Vagina (tissue), 2 donors: ENCODE data around the gene RGS17. TPM values are rescaled to one million over a fixed set of nuclear protein-coding genes. Genes with fewer than 3 reads are reported as not detected.

Experiments used
- DNase-seq, 2 donors: peaks; one replicate each; pipeline ENCODE4 v3.0.0-alpha.2; 2017; ENCODE audit errors: extremely low spot score in 2 of 2
- H3K27ac ChIP-seq: fragments of 200-600 bp; sonication (generic); one replicate; pipeline ENCODE4 v1.5.1; 2019
- H3K27me3 ChIP-seq: fragments of 200-600 bp; sonication (generic); one replicate; pipeline ENCODE4 v1.5.1; 2019
- H3K36me3 ChIP-seq, 2 donors: fragments of 200-600 bp; sonication (generic); one replicate each; pipeline ENCODE4 v1.5.1; 2017 to 2019
- H3K4me1 ChIP-seq: fragments of 200-600 bp; sonication (generic); one replicate; pipeline ENCODE4 v1.5.1; 2019
- H3K4me3 ChIP-seq, 2 donors: fragments of 200-600 bp; sonication (generic); 1 replicate in 1 of 2; 2 replicates in 1 of 2; pipeline ENCODE4 v1.5.1; 2016 to 2019
- H3K9me3 ChIP-seq: fragments of 200-600 bp; sonication (generic); one replicate; pipeline ENCODE4 v1.5.1; 2019
- POLR2A ChIP-seq, 2 donors: fragments of 450-650 bp; IDR thresholded peaks; one replicate each; pipeline ENCODE4 v1.6.1; 2017; ENCODE audit warnings: antibody characterized with exemption in 2 of 2, mild to moderate bottlenecking in 2 of 2, moderate library complexity in 2 of 2
- POLR2AphosphoS5 ChIP-seq, 2 donors: sonication (generic); formaldehyde crosslinking; IDR thresholded peaks; one replicate each; pipeline ENCODE4 v1.9.0; 2017; ENCODE audit warnings: antibody characterized with exemption in 2 of 2, mild to moderate bottlenecking in 2 of 2, low read depth in 1 of 2; ENCODE audit not compliant: insufficient read depth in 1 of 2
- intact Hi-C: fragments of 100-400 bp; cut with DNase I; formaldehyde crosslinking; loops from one replicate; pipeline ENCODE4 v1.15.1; 2023
- total RNA-seq: library from RNA; depleted of rRNA; stranded (reverse); fragments of >200 nt; gene quantifications from one replicate; pipeline ENCODE4 v1.2.3, GENCODE V29; 2016
- TF ChIP-seq, protein P1 (sequence below), 3 experiments: fragments of 450-650 bp in 2 of 3; fragments of 200-600 bp in 1 of 3; sonication (generic) in 1 of 3; IDR thresholded peaks; one replicate each; pipeline ENCODE4 v1.5.1; 2017 to 2019; ENCODE audit warnings: antibody characterized with exemption in 3 of 3, mild to moderate bottlenecking in 2 of 3, moderate library complexity in 2 of 3

The RGS17 gene
- total RNA-seq, 1 donor from 2014 or later = 0.25 TPM

DNA sequence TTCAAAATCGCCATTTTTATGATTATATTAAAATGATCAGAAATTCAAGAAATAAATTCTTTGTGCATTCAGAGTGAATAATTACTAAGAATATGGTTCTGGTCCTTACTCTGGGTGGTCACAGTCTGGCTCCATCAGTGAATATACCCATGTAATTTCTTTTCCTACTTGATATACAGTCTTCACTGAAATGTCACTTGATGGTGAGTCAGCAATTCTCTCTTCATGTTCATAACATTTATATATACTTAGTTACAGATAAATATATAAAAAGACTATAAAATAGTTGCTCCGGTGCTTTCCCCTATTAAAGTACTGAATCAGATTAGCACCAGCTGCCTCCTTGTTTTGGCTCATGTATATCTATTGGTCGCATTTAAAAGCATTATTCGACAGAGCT lies 72.2 kb downstream of the RGS17 start:
- no peaks in the 10 kb centered on the region for H3K27me3 ChIP-seq
- no peak overlapping the region for H3K4me3 ChIP-seq
- TF ChIP-seq POLR2AphosphoS5 (IDR thresholded peaks at IDR 0.05; ENCODE audit: insufficient read depth in 1 of 2, low read depth in 1 of 2) (no peak), POLR2A (IDR thresholded peaks at IDR 0.05) (no peak)
- TF ChIP-seq, protein P1, sequence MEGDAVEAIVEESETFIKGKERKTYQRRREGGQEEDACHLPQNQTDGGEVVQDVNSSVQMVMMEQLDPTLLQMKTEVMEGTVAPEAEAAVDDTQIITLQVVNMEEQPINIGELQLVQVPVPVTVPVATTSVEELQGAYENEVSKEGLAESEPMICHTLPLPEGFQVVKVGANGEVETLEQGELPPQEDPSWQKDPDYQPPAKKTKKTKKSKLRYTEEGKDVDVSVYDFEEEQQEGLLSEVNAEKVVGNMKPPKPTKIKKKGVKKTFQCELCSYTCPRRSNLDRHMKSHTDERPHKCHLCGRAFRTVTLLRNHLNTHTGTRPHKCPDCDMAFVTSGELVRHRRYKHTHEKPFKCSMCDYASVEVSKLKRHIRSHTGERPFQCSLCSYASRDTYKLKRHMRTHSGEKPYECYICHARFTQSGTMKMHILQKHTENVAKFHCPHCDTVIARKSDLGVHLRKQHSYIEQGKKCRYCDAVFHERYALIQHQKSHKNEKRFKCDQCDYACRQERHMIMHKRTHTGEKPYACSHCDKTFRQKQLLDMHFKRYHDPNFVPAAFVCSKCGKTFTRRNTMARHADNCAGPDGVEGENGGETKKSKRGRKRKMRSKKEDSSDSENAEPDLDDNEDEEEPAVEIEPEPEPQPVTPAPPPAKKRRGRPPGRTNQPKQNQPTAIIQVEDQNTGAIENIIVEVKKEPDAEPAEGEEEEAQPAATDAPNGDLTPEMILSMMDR (IDR thresholded peaks at IDR 0.05) = no peak
- no peak overlapping the region for H3K27ac ChIP-seq
- H3K36me3 ChIP-seq = no peaks in the 10 kb centered on the region
- DNase-seq = no peak
- intact Hi-C loops = no loop called here
- no peaks in the 10 kb centered on the region for H3K9me3 ChIP-seq
- H3K4me1 ChIP-seq = no peaks in the 10 kb centered on the region

DNA sequence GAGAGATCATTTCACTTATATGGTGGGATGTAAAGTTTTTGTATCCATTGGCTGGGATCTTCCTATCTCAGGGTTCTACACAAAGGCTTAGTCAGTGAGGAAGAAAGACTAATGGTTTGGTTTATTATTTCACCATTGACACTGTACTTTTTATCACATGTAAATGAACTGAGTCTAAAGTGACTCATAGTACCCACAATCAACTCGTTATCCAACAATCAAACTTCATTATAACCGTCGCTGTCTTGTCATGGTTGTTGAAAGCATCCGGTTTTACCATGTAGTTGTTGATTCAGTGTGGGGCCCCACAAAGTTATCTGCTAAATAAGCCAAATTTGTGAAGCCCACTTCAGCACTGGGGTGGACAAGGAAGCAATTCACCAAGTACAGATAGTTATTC lies 72.8 kb downstream of the RGS17 start:
- TF ChIP-seq POLR2A (IDR thresholded peaks at IDR 0.05) = no peak
- TF ChIP-seq, protein P1 (IDR thresholded peaks at IDR 0.05) = no peak
- no peak for TF ChIP-seq POLR2AphosphoS5 (IDR thresholded peaks at IDR 0.05; ENCODE audit: insufficient read depth in 1 of 2, low read depth in 1 of 2)
- intact Hi-C loops = no loop called here

DNA sequence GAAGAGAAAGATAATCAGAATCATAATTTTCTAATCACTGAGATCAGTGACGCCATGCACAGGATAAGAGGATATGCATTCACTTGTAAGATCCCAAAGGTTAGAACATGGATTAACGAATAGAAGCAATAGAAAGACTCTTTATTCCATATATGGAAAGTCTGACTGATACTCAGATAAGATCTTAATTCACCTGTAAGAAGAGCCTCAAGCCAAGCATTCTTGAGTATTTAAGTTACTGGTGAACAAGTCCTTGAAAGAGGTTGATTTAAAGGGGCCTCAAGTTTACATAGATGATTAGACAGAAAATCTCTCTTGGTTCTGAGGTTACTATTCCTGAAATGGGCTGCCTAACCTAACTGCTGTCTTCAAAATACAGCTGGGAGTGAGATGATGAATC lies 74.8 kb downstream of the RGS17 start:
- TF ChIP-seq, protein P1 (IDR thresholded peaks at IDR 0.05) = no peak
- TF ChIP-seq POLR2A (IDR thresholded peaks at IDR 0.05) (no peak), POLR2AphosphoS5 (IDR thresholded peaks at IDR 0.05; ENCODE audit: insufficient read depth in 1 of 2, low read depth in 1 of 2) (no peak)
- intact Hi-C loops = no loop called here
- H3K4me1 ChIP-seq = no peaks in the 10 kb centered on the region
- H3K36me3 ChIP-seq = no peaks in the 10 kb centered on the region
- no peaks in the 10 kb centered on the region for H3K27me3 ChIP-seq
- no peaks in the 10 kb centered on the region for H3K9me3 ChIP-seq
- no peak for DNase-seq
- no peak overlapping the region for H3K4me3 ChIP-seq
- H3K27ac ChIP-seq = no peak overlapping the region

More for the DNA sequence above, 72.8 kb downstream of the RGS17 start:
- Histone ChIP-seq H3K4me1 (no peaks in the 10 kb centered on the region), H3K27ac (no peak overlapping the region), H3K9me3 (no peaks in the 10 kb centered on the region), H3K27me3 (no peaks in the 10 kb centered on the region), H3K4me3 (no peak overlapping the region), H3K36me3 (no peaks in the 10 kb centered on the region)
- no peak for DNase-seq

DNA sequence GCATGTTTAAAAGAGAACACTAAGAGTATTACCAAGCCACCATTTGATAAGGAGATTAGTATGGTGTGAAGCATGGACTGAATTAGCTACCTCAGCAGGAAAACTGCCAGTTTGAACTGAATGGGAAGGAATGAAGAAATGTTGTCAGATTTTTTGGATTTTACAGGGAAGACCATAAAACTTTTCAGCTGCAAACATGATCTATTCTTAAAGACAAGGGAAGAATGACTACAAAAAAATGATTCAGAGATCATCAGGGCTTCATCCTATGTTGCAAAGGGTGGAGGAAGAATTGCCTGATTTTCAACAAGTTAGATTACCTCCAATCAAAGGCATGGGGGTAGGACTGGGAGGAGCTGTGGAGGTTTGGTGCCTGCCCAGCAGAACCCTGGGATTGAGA lies 79.3 kb downstream of the RGS17 start:
- Histone ChIP-seq H3K36me3 (no peaks in the 10 kb centered on the region), H3K4me1 (no peaks in the 10 kb centered on the region), H3K27ac (no peak overlapping the region), H3K27me3 (no peaks in the 10 kb centered on the region), H3K9me3 (no peaks in the 10 kb centered on the region), H3K4me3 (no peak overlapping the region)
- DNase-seq = no peak
- TF ChIP-seq, protein P1 (IDR thresholded peaks at IDR 0.05) = no peak
- no peak for TF ChIP-seq POLR2AphosphoS5 (IDR thresholded peaks at IDR 0.05; ENCODE audit: insufficient read depth in 1 of 2, low read depth in 1 of 2)
- TF ChIP-seq POLR2A (IDR thresholded peaks at IDR 0.05) = no peak
- intact Hi-C loops = no loop called here

DNA sequence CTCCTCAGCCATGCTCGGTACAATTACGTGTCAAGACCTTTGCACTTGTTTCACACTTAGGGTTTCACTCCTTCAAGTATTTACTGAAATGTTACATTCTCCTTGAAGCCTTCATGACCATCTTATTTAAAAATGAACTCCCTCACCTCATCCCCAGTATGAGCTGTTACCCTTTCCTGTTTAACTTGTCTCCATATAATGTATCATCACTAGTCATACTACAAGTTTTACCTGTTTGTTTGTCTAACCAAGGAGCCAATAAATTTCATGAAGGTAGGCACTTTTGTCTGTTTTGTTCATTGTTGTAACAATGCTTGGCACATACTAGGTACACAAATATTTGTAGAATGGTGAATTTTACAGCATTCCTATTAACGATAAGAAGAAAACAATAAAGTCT lies 82.5 kb downstream of the RGS17 start:
- H3K4me3 ChIP-seq = no peak overlapping the region
- H3K27me3 ChIP-seq = no peaks in the 10 kb centered on the region
- no peak overlapping the region for H3K27ac ChIP-seq
- DNase-seq = no peak
- TF ChIP-seq POLR2A (IDR thresholded peaks at IDR 0.05) = no peak
- TF ChIP-seq POLR2AphosphoS5 (IDR thresholded peaks at IDR 0.05; ENCODE audit: insufficient read depth in 1 of 2, low read depth in 1 of 2) = no peak
- TF ChIP-seq, protein P1 (IDR thresholded peaks at IDR 0.05) = no peak
- H3K36me3 ChIP-seq = no peaks in the 10 kb centered on the region
- no peaks in the 10 kb centered on the region for H3K9me3 ChIP-seq
- intact Hi-C loops = no loop called here
- no peaks in the 10 kb centered on the region for H3K4me1 ChIP-seq
